HG02943 (cell line): Measurements from ENCODE around the gene DNAJB13.
"Not testable (repeated sequence)": the region's sequence is repeated elsewhere in the genome, so short reads cannot be mapped to it uniquely, and the experiment has no call there.

ENCODE experiments used
- ATAC-seq: cut with Tn5 transposase; IDR thresholded peaks from one replicate; pipeline ENCODE4 v1.9.1; 2021; ENCODE audit warnings: mild to moderate bottlenecking, low read depth, moderate library complexity; ENCODE audit not compliant: unreplicated experiment

Gene DNAJB13

GRCh38 chr11:73950869-73951710 lies at the start of gene DNAJB13:
Gene DNAJB13 (plus strand): TSS chr11:73951026. CDS start chr11:73951070, 44 bp downstream.
- peak; percentile 86 for ATAC-seq

- ATAC-seq = no peak
Observed at GRCh38 chr11:73902303-73902702, 48.5 kb upstream of the DNAJB13 start.

GRCh38 chr11:73907191-73907590 lies 43.6 kb upstream of the DNAJB13 start:
- no peak for ATAC-seq

- no peak for ATAC-seq
Observed at GRCh38 chr11:73912026-73912425, 38.8 kb upstream of the DNAJB13 start.

GRCh38 chr11:73913472-73913871 lies 37.4 kb upstream of the DNAJB13 start:
- no peak for ATAC-seq

GRCh38 chr11:73914284-73914683 lies 36.5 kb upstream of the DNAJB13 start:
- no peak for ATAC-seq

GRCh38 chr11:73916435-73916834 lies 34.4 kb upstream of the DNAJB13 start:
- ATAC-seq = no peak

- no peak for ATAC-seq
Observed at GRCh38 chr11:73921180-73921579, 29.6 kb upstream of the DNAJB13 start.

GRCh38 chr11:73929388-73929787 lies 21.4 kb upstream of the DNAJB13 start:
- ATAC-seq = no peak

GRCh38 chr11:73931039-73931645 lies 19.7 kb upstream of the DNAJB13 start:
- ATAC-seq = no peak

- no peak for ATAC-seq
Observed at GRCh38 chr11:73931951-73932350, 18.9 kb upstream of the DNAJB13 start.

GRCh38 chr11:73932781-73933180 lies 18.0 kb upstream of the DNAJB13 start:
- no peak for ATAC-seq

GRCh38 chr11:73936047-73936446 lies 14.8 kb upstream of the DNAJB13 start:
- not testable (repeated sequence) for ATAC-seq

GRCh38 chr11:73939096-73939495 lies 11.7 kb upstream of the DNAJB13 start:
- no peak for ATAC-seq

GRCh38 chr11:73940801-73941570 lies 9.8 kb upstream of the DNAJB13 start:
- ATAC-seq = no peak

- ATAC-seq = no peak
Observed at GRCh38 chr11:73942010-73942409, 8.8 kb upstream of the DNAJB13 start.

- no peak for ATAC-seq
Observed at GRCh38 chr11:73944085-73944484, 6.7 kb upstream of the DNAJB13 start.

- ATAC-seq = no peak
Observed at GRCh38 chr11:73944901-73945300, 5.9 kb upstream of the DNAJB13 start.

GRCh38 chr11:73945396-73945795 lies 5.4 kb upstream of the DNAJB13 start:
- ATAC-seq = no peak

GRCh38 chr11:73946798-73947458 lies 3.9 kb upstream of the DNAJB13 start:
- ATAC-seq = no peak

GRCh38 chr11:73949246-73949645 lies 1.6 kb upstream of the DNAJB13 start:
- no peak for ATAC-seq
